ENCODE measurements around the gene NXPH3. TPM values are rescaled to one million over a fixed set of nuclear protein-coding genes. Genes with fewer than 3 reads are reported as not detected.

NXPH3 gene
- not detected for total RNA-seq
- polyA plus RNA-seq, result not detected
- total RNA-seq, result 0 to 0.14 (median 0) reads per million in 6 experiments

DNA sequence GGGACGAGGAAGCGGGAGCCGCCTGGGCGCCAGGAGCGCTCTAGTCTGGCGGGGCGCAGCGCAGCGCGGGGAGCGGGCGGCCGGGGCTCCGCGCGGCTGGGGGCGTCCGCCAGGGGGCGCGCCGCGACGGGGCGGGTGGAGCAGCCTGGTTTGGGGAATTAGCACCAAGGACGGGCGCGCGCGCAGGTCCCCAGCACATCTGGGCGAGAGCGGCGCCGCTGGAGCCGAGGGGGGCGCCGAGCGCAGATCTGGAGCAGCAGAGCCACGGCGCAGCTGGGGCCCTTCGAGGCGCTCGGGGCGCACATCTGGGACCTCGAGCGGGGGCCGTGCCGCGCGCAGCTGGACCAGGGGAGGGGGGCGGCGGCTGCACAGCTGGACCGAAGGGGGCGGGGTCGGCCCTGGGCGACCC, at the start of gene NXPH3:
TSS of gene NXPH3 (plus strand) at position 193 of the 409 bp plus-strand sequence. CDS start 349 bp downstream, outside the sequence.
- Mint-ChIP-seq H3K36me3 (peaks cover 0 to 2% (median 0%) of the 10 kb centered on the region in 3 donors), H3K4me1 (peaks cover 5 to 21% (median 9%) of the 10 kb centered on the region in 4 donors), H3K27me3 (peaks cover 11 to 65% (median 31%) of the 10 kb centered on the region in 5 donors), H3K4me3 (peak within 1 kb of the TSS; percentile 32 to 88 (median 75)), H3K9me3 (no peaks in the 10 kb centered on the region), H3K27ac (peak within 1 kb of the TSS in 3 of 10 donors; percentile 22 to 56 (median 28))
- DNase-seq (peak; percentile 43 to 77 (median 58)), ATAC-seq (peak; percentile 85 to 88)
- POLR2A ChIA-PET, result interaction anchor here (1.1 to 1.4 kb wide), 2 partner anchors 122 to 123 kb away, joined by 3 read pairs; no protein-coding TSS in a partner anchor

DNA sequence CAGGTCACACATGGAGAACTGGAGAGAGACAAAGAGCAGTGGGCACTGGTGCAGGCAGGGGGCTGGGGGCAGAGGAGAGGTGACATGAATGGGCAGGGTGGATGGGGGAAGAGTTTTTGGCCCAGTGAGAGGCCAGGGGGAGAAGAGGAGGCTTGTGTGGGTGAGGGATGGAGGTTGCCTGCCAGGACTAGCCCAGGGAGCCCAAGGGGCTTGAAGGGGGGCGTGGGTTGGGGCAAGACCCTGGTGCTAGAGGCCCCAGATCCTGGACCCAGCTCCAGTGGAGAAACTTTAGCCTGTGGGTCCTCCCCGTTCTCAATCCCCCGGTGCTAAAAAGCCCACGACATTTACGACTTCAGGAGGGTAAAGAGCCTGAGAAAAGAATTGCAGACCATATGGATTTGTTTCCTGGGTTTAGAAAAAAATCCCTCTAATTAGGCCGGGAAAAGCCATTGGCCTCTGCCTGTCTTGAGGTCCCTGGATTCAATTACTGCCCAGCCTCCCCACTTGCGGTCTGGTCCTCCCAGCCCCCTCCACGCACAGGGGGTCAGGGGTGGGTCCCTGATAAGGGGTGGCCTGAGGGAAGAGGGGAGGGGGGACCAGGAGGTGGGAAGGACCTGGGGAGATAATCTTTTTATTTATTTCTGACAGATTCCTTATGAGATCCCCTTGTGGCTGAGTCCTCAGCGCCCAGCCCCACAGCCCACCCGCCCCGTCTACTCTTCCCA, 47.6 kb upstream of the NXPH3 start:
- Mint-ChIP-seq H3K27me3 (peaks cover 8 to 24% (median 10%) of the 10 kb centered on the region in 5 donors), H3K36me3 (no peaks in the 10 kb centered on the region), H3K9me3 (no peaks in the 10 kb centered on the region), H3K4me1 (peaks cover 5 to 9% (median 9%) of the 10 kb centered on the region in 4 donors), H3K27ac (no peak overlapping the region), H3K4me3 (no peak overlapping the region)
- POLR2A ChIA-PET, result no interaction called here
- ATAC-seq (no peak), DNase-seq (no peak)

DNA sequence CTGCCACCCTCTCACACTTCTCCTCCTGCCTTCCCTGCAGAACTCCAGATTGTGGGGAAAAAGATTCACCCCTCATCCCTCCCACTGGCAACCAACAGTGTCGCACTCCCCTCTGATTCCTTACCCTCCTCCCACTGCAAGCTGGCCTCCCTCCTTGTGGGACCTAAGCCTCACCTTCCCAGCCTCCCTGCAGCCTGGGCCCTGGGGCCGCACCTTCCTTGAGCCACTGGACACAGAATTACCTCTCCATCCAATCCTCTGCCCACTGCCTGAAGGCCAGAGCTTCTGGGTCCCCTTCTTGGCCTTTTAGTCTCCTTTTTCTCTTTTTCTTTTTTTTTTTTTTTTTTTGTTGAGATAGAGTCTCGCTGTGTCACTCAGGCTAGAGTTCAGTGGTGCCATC, 46.7 kb upstream of the NXPH3 start:
- Mint-ChIP-seq H3K27me3 (peaks cover 11 to 33% (median 14%) of the 10 kb centered on the region in 5 donors), H3K9me3 (no peaks in the 10 kb centered on the region), H3K4me3 (no peak overlapping the region), H3K27ac (no peak overlapping the region), H3K36me3 (no peaks in the 10 kb centered on the region), H3K4me1 (peaks cover 0 to 3% (median under 1%) of the 10 kb centered on the region in 4 donors)
- no peak for ATAC-seq
- no peak for DNase-seq
- POLR2A ChIA-PET, result interaction anchor here (0.7 kb wide), 1 partner anchor 120 kb away, joined by 5 read pairs; no protein-coding TSS in a partner anchor

DNA sequence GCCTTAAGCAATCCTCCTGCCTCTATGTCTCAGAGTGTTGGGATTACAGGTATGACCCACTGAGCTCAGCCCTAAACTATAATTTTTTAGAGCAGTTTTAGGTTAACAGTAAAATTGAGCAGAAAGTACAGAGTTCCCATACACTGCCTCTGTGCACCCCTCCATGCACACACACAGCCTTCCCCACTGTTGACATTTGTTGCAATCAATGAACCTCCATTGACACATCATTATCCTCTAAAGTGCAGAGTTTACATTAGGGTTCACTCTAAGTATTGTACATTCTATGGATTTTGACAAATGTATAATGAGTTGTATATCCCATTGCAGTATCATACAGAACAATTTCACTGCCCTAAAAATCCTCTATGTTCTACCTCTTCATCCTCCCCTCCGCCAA, 45.6 kb upstream of the NXPH3 start:
- Mint-ChIP-seq H3K4me1 (peaks cover 0 to 2% (median 0%) of the 10 kb centered on the region in 4 donors), H3K4me3 (no peak overlapping the region), H3K36me3 (no peaks in the 10 kb centered on the region), H3K27me3 (peaks cover 15 to 36% (median 16%) of the 10 kb centered on the region in 5 donors), H3K27ac (no peak overlapping the region), H3K9me3 (no peaks in the 10 kb centered on the region)
- DNase-seq, result no peak
- no peak for ATAC-seq
- POLR2A ChIA-PET, result interaction anchor here (0.7 to 0.8 kb wide), 2 partner anchors 13 to 33 kb away, joined by 3 read pairs; no protein-coding TSS in a partner anchor

DNA sequence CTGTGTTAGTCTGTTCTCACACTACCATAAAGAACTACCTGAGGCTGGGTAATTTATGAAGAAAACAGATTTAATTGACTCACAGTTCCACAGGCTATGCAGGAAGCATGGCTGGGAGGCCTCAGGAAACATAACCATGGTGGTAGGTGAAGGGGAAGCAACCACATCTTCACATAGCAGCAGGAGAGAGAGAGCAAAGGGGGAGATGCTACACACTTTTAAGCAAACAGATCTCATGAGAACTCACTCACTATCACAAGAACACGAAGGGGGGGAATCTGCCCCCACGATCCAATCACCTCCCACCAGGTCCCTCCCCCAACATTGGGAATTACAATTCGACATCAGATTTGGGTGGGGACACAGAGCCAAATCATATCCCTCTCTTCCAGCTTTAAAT, 31.8 kb upstream of the NXPH3 start:
- no peak for ATAC-seq
- no peak for DNase-seq
- peaks cover 2 to 9% (median 8%) of the 10 kb centered on the region in 5 donors for H3K27me3 Mint-ChIP-seq
- POLR2A ChIA-PET, result interaction anchor here (0.6 kb wide), 1 partner anchor 103 kb away, joined by 3 read pairs; no protein-coding TSS in a partner anchor
- peaks cover 3 to 23% (median 10%) of the 10 kb centered on the region in 9 donors for H3K9me3 Mint-ChIP-seq
- no peak overlapping the region for H3K27ac Mint-ChIP-seq
- H3K36me3 Mint-ChIP-seq, result peaks cover 0 to 26% (median 7%) of the 10 kb centered on the region in 3 donors
- no peaks in the 10 kb centered on the region for H3K4me1 Mint-ChIP-seq
- no peak overlapping the region for H3K4me3 Mint-ChIP-seq

DNA sequence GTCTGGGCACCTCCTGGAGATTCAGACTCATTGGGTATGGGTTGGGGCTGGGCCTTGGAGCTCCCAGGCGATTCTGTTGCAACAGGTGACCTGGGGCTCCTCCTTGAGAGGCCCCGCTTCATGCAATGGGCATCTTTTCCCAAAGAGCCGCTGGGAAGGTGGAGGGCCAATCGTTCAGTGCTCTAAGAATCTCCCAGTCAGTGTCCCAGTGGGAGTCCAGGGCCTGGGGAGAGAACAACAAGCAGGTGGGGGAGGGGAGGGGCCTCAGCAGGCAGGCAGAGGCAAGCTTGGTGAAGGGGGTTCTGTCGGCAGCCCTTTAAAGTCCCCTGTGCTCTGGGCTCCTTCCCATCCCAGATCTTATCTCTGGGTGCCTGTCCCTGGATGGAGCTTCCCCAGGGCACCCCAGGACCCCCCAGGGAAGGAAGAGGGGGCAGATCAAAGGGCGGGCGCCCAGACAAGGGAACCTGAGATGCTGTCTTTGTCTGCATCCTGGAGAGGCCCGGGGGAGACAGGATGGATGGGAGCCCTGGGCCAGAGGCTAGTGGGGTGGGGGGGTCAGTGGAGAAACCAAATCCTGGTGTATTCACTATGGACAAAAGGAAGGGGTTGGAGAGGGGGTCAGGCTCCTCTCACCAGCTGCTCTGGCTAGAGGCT, 30.5 kb upstream of the NXPH3 start:
- no peak for DNase-seq
- peaks cover 3 to 23% (median 10%) of the 10 kb centered on the region in 9 donors for H3K9me3 Mint-ChIP-seq
- peaks cover 2 to 9% (median 8%) of the 10 kb centered on the region in 5 donors for H3K27me3 Mint-ChIP-seq
- no peak overlapping the region for H3K4me3 Mint-ChIP-seq
- H3K27ac Mint-ChIP-seq, result no peak overlapping the region
- POLR2A ChIA-PET, result no interaction called here
- no peaks in the 10 kb centered on the region for H3K4me1 Mint-ChIP-seq
- no peak for ATAC-seq
- peaks cover 0 to 26% (median 7%) of the 10 kb centered on the region in 3 donors for H3K36me3 Mint-ChIP-seq

DNA sequence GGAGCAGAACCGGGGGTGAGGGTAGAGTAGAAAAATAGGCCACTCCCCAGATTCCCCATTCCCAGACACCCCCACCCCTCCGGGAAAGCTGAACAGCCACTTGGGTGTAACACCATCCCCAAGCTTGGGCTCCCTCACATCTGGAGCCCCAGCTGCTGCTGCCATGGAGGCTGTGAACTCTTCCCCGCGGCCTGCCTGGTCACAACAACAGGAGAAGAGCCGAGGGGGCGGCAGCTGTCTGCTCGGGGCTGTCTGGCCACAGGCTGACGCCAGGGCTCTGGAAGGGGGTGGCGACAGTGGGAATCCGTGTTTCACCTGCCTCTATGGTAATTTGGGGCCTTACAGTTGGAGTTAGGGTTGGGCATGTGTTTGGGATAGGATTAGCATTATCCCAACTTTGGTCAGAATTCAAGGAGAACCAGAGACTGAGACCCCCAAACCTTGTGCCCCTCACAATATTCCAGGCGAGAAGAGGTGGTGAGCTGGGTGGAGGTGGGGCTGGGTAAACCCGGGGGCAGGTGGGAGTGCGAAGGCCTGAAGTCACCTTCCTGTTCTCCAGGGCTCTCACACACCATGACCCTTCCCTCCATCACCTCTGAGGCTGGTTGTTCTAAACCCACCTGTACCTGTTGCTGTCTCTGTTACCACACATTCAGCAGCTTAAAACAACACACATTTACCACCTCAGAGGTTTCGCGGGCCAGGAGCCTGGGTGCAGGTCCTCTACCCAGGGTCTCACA, 29.7 kb upstream of the NXPH3 start:
- DNase-seq (no peak), ATAC-seq (no peak)
- POLR2A ChIA-PET, result no interaction called here
- H3K4me3 Mint-ChIP-seq, result no peak overlapping the region
- peaks cover 2 to 9% (median 8%) of the 10 kb centered on the region in 5 donors for H3K27me3 Mint-ChIP-seq
- peak overlapping the region in 1 of 10 donors; percentile 40 for H3K27ac Mint-ChIP-seq
- H3K9me3 Mint-ChIP-seq, result peaks cover 3 to 17% (median 8%) of the 10 kb centered on the region in 9 donors
- no peaks in the 10 kb centered on the region for H3K4me1 Mint-ChIP-seq
- peaks cover 0 to 24% (median 6%) of the 10 kb centered on the region in 3 donors for H3K36me3 Mint-ChIP-seq

DNA sequence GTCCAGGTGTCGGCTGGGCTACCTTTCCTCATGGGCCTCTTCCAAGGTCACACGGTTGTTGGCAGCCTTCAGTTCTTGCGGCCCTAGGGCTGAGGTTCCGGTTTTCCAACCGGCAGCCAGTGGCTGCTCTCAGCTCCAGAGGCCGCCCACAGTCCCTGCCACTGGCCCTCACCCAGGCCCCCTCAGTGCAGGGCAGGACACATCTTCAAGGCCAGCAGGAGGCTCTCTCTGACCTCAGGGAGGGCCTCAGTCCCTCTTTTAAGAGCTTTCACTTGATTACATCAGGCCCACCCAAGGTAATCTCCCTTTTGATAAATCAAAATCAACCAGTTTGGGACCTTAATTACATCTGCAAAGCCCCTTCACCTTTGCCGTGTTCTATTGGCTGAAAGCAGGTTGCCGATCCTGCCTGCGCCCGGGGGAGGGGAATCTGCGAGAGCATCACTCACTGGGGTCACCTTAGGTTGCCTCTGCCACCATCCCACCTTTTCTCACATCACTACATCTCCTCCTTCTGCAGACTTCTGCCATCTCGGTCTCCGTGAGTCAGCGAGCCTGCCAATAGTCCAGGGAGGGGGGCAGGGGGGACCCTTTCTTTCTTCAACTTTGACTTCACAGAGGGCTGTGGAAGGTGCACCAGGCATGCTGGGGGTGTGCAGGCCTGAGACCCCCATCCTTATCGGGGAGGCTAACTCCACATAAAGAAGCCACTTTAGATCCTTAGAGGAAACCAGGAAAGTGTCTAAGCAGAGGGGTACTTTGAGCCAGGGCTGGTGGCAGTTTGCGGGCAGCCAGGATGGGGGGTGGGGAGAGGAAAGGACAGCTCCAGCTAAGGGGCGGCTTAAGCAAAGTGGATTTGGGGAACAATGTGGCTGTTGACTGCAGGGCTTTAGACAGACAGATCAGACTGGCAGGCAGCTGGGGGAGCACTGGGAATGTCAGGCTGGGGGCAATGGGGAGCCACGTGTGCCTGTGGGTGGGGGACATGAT, 28.8 kb upstream of the NXPH3 start:
- Mint-ChIP-seq H3K4me1 (no peaks in the 10 kb centered on the region), H3K36me3 (peaks cover 0 to 19% (median 0%) of the 10 kb centered on the region in 3 donors), H3K27me3 (peaks cover 2 to 9% (median 5%) of the 10 kb centered on the region in 5 donors), H3K27ac (no peak overlapping the region), H3K4me3 (no peak overlapping the region), H3K9me3 (peaks cover 0 to 9% (median 3%) of the 10 kb centered on the region in 9 donors)
- DNase-seq, result no peak
- POLR2A ChIA-PET, result no interaction called here
- ATAC-seq, result no peak

DNA sequence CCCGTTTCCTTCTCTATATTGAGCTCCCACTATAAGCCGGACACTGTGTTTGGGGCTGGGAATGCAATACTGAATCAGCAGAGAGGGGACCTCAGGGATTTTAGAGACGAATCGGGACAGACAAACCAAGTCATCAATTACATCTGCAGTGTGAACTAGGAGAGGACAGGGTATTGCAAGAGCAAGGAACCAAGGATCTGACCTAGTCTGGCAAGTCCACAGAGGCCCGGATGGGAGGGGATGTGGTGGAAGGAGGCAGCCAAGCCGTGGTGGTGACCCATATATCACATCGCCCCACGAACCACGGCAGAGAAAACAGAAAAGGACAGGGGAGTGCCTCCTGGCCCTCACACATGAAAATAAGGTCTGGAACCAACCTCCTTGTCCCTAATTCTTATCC, 28.1 kb upstream of the NXPH3 start:
- H3K27ac Mint-ChIP-seq, result no peak overlapping the region
- POLR2A ChIA-PET, result no interaction called here
- ATAC-seq (no peak), DNase-seq (no peak)
- peaks cover 2 to 9% (median 5%) of the 10 kb centered on the region in 5 donors for H3K27me3 Mint-ChIP-seq
- peaks cover 0 to 13% (median 0%) of the 10 kb centered on the region in 3 donors for H3K36me3 Mint-ChIP-seq
- no peak overlapping the region for H3K4me3 Mint-ChIP-seq
- H3K4me1 Mint-ChIP-seq, result no peaks in the 10 kb centered on the region
- peaks cover 0 to 9% (median 0%) of the 10 kb centered on the region in 9 donors for H3K9me3 Mint-ChIP-seq

DNA sequence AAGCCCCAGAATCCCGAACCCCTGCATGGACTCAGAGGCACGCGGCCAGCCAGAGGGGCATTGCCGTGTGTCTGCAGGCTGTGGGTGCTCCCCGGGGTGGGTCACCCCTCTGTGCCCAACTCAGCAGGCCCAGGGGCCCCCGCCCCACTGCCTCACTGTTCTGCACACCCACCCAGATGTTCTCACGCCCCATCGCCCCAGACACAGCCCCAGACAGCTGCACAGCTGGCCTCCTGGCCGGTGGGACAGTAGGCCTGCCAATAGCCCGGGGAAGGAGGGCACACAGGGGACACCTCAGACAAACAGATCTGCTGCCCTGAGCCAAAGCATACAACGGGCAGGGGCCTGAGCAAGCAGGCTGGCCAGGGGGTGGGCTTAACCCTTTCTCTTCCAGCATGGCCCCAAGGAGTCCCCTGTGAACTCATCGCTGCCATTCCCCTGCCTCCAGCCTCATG, 27.6 kb upstream of the NXPH3 start:
- POLR2A ChIA-PET, result no interaction called here
- peaks cover 0 to 12% (median 0%) of the 10 kb centered on the region in 3 donors for H3K36me3 Mint-ChIP-seq
- H3K27ac Mint-ChIP-seq, result no peak overlapping the region
- peaks cover 0 to 9% (median 0%) of the 10 kb centered on the region in 9 donors for H3K9me3 Mint-ChIP-seq
- H3K4me1 Mint-ChIP-seq, result no peaks in the 10 kb centered on the region
- peaks cover 2 to 9% (median 5%) of the 10 kb centered on the region in 5 donors for H3K27me3 Mint-ChIP-seq
- no peak overlapping the region for H3K4me3 Mint-ChIP-seq
- ATAC-seq (no peak), DNase-seq (no peak)

DNA sequence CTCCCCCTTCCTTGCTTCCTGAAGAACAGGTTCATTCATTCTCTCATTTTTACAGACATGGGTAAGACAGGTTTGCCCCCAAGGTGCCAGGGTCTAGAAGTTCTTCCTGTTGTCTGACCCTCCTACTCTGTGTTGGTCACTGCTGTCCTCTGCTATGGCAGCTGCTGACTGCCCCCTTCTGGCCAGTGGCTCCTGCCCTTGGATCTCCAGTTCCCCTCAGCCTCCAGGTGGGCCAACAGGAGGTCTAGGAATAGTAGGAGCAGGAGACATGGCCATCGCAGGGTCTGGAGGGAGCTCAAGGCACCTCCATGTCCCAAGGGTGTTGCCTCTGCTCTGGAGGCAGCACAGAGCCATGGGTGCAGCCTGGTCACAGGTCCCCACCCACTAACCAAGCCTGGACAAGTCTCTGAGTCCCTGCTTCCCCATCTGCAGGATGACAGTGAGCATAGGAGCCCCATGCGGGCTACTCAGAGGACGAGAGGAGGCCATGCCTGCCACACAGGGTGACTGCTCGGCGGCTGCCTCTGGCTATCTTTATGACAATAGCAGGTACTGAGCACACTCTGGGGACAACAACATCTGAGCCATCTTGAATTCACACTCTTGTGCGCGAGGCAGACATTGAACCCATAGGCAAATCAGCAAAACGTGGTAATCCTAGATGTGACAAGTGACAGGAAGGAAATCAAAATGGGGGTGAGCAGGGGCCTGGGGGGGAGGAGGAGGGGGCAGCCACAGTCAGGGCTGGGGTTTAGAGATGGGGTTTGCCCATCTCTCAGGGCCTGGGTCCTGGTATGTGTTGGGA, 27.0 kb upstream of the NXPH3 start:
- H3K27ac Mint-ChIP-seq, result peak overlapping the region in 2 of 10 donors; percentile 7 to 67
- H3K9me3 Mint-ChIP-seq, result peaks cover 0 to 6% (median 0%) of the 10 kb centered on the region in 9 donors
- ATAC-seq, result no peak
- peaks cover 0 to 8% (median 2%) of the 10 kb centered on the region in 5 donors for H3K27me3 Mint-ChIP-seq
- no peak overlapping the region for H3K4me3 Mint-ChIP-seq
- peaks cover 0 to 7% (median 0%) of the 10 kb centered on the region in 3 donors for H3K36me3 Mint-ChIP-seq
- no peak for DNase-seq
- POLR2A ChIA-PET, result no interaction called here
- no peaks in the 10 kb centered on the region for H3K4me1 Mint-ChIP-seq
